Measurements from ENCODE around the gene SCAMP1.
A peak's percentile ranks its signal among the peaks of the same experiment; 100 is the strongest.
"Not testable (repeated sequence)": the region's sequence is repeated elsewhere in the genome, so short reads cannot be mapped to it uniquely, and the experiment has no call there.

Gene SCAMP1

DNA sequence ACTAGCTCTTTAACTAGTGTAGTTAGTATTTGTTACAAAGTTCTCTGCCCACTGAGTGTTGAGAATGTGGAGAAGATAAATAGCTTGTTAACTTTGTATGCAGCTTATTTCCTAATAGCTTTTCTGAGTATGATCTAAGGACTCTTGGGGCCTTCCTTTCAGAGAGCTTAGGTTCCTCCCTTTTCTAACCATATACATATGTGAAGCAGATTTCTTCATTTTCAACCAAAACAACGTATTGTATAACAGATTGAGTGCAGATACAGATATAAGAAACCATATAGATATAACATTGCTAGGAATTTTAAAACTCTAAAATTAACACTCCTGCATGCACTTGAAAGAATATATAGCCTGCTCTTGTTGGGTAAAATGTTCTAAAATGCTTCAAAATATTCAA lies 70.4 kb downstream of the SCAMP1 start:
- no peak for DNase-seq

DNA sequence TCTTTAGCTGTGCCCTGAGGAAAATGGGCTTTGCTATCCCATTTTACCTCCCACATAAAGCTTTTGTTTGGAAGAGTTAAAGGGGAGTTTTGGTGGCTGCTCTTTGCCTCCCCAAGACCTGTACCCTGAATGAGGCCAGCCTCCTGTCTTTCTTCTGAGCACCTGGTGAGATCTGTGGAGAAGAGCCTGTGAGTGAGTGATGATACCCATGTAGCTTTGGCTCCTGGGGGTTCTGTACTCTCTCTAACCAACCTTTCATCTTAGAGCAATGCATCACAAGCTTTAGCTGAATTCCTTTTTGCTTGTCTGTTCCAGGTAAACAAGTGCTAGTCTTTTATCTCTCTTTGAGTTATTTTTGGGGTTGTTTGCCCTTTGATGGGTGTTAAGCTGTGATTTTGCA lies 73.6 kb downstream of the SCAMP1 start:
- no peak for DNase-seq

DNA sequence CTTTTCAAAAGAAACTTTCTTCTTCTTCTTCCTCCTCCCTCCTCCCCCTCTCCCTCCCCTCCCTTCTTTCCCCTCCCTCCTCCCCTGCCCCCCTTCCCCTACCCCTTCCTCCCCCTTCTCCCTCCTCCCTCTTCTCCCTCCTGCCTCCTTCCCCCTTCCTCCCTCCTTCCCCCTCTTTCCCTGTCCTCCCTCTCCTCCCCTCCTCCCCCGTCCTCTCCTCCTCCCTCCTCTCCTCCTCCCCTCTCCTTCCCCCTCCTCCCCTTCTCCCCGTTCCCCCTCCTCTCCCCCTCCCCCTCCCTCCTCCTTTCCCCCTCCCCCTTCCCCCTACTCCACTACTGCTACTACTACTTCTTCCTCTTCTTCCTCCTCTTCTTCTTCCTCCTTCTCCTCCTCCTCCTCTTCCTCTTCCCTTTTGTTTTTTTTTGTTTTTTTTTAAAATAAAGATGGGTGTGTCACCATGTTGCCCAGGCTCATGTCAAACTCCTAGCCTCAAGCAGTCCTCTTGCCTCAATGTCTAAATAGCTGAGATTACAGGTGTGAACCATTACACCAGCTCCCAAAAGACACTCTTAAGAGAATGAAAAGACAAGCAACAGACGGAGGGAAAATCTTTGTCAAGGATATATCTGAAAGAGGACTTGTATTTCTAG lies 87.5 kb downstream of the SCAMP1 start:
- DNase-seq: no peak

DNA sequence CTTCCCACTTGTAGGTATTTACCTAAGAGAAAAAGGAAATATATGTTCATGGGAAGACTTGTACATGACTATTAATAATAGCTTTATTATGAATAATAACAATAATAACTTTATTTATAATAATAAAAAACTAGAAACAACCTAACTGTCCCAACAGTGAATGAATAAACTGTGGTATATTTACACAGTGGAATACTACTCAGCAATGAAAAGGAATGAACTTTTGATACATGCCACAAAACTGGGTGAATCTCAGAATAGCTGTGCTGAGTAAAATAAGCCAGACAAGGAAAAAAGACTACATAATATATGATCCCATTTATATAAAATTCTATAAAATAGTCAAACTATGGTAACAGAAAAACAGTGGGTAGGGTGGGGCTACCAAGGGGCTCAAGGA lies 88.7 kb downstream of the SCAMP1 start:
- no peak for DNase-seq

DNA sequence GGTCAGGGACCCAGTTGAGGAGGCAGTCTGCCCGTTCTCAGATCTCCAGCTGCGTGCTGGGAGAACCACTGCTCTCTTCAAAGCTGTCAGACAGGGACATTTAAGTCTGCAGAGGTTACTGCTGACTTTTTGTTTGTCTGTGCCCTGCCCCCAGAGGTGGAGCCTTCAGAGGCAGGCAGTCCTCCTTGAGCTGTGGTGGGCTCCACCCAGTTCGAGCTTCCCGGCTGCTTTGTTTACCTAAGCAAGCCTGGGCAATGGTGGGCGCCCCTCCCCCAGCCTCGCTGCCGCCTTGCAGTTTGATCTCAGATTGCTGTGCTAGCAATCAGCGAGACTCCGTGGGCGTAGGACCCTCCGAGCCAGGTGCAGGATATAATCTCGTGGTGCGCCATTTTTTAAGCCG lies 97.1 kb downstream of the SCAMP1 start:
- DNase-seq: not testable (repeated sequence)

DNA sequence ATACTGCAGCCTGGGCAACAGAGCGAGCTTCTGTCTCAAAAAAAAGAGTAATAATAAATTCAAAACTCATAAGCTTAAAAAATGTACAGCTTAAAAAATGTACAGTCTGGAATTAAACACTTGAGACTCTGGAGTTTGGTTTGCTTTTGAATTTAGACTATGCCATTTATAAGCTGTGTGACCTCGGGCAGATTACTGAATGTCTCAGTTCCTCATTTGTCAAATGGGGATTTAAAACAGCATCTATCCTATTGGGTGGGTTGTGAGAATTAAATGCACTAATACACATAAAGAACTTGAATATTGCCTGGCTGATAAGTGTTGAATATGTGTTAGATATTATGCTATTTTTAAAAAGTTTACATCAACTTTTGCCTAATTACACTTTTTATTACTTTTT lies 98.4 kb downstream of the SCAMP1 start:
- no peak for DNase-seq

DNA sequence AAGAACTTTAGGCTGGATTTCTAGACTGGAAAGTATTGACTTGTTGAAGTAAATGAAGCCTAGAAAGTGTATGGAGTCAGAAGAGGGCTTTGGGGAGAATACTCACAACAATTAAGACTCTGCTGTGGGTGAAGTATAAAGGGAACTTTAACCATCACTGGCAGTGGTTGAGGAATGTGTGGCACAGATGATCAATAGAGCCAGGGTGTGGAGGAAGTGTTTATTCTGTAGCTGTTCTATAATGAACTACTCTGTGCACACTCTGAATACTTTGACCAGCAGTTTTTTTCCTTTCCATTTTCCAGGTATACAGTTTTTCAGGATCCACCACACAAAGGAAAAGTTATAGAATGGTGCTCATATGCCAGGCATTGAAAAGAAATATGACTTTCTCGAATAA lies 106.7 kb downstream of the SCAMP1 start:
- DNase-seq: no peak

DNA sequence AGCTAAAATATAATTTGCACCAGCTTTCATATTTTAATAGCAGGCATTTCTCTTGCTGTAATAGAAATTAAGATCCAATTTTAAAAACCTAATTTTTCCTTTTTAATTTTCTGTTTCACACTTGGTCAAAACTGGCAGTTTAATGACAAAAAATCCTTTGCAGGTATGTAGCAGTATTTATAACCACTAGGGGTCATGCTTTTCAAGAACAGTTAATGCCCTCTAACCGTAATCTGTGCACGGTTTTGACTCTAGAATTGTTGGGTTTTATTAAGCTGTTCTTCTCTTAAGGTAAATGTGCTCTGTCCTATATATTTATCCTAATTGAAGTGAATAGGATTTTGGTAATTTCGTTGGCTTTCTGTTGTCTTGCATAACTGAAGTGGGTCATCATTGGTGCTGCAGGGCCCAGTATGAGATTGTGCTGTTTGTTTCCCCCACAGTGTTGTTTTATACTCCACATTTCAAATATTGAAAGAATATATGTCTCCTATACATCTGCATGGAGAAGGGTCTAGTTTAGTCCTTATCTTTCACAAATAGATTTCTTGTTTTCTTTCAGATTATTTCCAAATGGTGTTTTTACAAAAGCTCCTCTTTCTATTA lies 107.4 kb downstream of the SCAMP1 start:
- peak; percentile 15 for DNase-seq

DNA sequence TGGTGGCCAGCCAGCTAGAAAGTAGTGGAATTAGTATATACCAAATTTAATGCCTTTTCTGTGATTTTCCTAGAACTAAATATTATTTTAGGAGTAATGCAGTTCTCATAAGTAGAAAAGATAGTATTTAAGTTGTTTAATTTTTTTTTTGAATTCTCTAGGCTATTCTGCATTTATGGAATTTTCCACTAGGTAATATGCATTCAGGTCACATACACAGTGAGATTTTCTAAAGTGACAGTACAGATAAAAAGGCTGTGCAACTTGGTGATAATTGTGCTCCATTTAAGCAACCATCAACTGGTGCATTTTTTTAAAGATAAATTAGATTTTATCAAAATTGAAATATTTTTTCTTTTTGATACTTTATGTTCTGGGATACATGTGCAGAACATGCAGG lies 111.5 kb downstream of the SCAMP1 start:
- DNase-seq: no peak

DNA sequence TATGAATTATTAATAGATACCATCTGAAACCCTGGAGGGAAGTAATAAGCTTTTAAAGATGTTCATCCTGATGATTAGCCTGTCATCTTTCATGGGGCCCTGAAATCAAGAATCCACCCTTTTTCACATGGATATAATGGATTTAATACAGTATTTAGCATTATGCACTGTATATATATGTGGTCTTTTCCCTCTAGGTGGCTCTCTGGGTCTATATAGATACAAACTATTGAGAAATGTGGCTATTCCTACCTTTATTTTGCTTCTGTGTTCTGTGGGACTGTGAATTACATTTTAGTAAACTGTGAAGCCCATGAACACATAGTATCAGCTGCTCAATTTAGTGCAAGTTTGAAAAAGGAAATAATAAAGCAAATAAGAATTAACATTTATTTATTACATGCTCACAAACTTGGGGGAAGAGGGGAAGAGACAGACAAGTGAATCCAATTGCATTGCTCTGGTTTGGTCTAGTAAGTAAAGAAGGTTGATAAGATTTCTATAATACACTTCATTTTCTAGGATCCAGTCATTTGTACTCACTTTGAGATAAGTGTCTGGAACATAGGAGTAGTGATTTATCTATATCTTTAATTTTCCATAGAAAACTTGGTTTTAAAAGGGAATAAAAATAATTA lies 112.2 kb downstream of the SCAMP1 start:
- no peak for DNase-seq

DNA sequence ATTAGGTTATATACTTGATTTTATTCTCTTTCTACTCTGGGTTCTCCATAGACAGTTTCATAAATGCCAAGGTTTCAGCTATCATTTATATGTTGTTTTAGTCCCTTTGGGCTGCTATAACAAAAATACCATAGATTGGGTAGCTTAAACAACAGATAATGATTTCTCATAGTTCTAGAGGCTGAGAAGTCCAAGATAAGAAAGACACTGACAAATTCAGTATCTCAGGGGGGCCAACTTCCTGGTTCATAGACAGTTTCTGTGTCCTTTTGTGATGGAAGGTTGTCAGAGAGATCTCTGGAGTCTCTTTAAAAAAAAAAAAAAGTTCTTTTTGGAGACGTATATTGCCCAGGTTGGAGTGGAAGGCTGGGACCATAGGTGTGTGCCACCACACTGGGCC lies 113.3 kb downstream of the SCAMP1 start:
- DNase-seq: no peak

DNA sequence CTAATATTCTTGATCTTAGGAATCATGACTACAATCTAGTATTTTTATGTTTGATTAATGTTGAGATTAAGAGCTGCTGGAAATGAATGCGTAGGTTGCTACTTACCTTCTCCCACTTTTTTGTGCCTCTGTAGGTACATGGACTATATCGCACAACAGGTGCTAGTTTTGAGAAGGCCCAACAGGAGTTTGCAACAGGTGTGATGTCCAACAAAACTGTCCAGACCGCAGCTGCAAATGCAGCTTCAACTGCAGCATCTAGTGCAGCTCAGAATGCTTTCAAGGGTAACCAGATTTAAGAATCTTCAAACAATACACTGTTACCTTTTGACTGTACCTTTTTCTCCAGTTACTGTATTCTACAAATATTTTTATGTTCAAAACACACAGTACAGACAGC lies 115.0 kb downstream of the SCAMP1 start:
- DNase-seq: no peak

DNA sequence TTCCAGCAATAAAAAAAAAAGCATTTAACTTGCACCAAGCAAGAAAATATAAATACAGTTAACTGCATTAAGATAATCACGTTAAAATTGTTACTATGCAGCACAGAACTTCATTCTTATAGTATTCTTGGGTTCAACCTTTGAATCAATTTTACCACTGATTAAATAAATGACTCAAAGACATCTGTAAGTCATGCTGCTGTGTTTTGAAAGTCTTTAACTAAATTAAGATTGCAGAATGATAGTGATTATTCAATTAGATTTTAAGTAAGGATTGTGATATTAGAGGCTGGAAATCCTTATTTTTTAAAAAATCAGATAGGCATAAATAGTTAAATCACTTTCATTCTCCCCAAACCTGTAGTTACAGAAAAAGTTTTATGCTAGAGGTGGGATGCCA lies 116.4 kb downstream of the SCAMP1 start:
- DNase-seq: no peak

DNA sequence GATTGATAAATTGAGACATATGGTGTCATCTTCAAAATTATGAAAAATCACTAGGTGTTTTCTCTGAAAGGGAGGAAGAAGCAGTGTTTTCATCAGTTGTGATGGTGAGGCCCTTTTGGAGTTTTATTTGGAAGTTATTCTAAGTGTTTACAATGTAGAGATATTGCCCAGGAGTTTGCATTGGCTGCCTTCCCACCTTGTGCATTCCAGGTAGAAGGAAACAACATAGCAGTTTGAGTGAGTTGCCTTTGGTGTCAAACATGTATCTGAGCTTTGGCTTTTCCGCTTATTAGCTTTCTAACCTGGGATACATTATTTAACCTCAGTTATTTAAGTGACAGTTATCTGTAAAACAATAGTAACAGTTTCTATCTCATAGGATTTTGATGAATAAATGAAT lies 122.5 kb downstream of the SCAMP1 start:
- DNase-seq: no peak

DNA sequence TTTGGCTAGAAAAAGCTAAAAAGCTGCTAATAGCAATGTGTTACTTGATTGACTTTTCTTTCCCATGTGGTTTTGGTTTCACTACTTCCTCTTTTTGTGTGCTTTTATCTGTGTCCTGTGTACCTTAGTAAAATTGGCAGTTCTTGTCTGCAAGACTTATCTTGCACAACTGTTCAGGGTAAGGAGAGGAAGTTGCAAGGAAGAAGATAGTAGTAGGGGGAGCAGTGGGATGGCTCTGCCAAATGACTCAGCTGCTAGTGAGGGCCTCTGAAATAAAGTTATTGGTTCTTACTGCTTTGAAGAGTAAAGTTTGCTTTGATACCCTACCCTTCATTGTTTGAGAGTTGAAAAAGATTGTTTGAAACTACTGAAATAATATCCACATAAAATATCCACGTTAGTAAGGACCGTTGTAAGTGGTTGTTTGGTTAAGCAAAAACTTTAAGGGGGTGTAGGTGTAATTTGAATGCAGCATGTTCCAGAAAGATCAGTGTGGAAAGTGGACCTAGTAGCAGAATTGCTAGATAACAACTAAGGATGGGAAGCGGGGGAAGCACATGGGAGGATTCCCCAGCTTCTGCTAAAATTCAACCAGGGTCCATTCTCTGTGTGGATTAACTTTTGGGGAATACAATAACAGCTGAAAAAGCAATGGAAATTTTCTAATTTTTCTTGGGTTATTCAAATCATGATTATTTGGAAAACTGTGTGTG lies 123.5 kb downstream of the SCAMP1 start:
- peak; percentile 7 for DNase-seq

DNA sequence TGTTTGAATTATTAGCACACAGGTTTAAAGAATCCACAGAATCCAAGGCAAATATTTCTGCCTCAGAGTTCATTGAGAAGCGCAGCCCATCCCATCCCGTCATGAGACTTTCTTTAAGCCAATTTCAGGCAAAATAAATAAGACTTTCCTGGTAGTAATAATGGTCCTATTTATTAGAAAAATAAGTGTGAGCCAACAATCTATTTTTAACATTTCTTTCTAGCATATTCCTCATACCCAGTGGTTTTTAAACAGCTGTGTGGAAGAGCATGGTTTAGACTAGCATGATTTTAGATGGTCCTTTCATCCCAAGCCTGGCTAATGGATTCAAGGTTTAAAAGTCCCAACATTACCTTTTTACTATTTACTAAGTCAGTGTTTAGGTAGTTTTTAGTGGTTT lies 125.8 kb downstream of the SCAMP1 start:
- DNase-seq: no peak

DNA sequence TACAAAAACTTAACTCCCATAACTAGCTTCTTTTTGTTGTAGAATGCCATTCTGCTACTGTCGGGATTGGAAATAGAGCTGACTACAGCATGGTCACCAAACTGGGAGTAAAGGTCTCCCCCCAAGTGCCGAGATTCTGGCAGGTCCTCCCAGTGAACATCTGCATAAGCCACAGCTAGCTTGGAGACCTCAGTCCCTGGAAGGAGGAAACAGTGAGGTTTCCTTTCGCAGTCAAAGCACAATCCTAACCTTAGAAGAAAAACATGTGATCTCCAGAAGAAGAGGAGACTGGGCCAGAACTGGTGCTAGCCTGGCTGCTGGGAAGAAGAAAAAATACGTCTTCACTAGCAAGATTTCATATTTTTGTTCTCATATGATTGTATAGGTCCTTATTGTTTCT lies 127.4 kb downstream of the SCAMP1 start:
- DNase-seq: no peak

DNA sequence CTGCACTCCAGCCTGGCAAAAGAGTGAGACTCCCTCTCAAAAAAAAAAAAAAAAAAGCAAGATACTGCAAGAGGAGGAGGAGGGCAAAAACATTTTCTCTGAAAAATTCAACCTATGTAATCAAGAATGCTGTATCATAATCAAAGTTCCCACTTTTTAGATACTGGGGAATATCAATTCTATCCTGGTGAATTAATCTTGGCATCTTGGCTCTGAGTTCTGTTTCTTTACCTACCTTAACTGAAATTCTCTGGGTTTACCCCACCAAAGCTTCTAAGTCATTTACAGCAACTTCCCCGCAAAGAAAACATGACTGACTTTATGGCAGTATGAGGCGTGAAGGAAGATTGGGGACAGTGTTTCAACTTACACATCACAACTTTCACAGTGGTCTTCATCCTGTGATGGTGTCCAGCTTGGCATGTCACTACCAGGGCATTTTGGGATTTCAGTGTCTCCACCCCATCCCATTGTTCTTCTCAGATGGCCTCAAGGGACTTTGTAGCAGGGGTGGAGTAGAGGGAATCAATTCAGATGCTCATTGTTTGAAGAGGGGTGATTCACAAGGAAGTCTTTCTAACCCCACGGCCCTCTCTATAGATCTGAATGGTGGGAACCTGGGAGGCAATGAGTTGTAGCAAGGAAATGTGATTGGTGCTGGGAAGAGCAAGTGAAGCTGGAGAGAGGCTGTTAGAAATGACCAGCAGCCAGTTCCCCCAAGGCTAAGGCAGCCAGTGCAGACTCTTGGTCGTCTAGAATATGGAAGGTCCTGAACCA lies 130.5 kb downstream of the SCAMP1 start:
- DNase-seq: no peak

DNA sequence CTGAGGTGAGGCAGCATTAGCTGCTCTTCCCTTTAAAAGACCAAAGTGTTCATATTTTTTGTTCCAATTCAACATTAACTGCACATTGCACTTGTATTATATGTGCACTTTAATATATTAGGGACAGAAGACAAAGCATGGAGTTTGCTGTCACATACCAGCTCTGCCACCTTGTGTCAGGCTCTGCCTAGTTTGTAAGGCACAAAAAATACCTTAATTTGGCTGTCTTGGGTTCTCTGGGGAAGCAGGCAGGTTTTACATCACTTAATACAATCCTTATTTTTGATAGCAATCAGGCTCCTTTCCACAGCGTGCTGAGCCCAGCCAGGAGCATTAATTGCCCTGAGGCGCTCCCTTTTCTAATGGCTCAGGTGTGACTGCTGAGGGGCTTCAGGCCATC lies 131.8 kb downstream of the SCAMP1 start:
- no peak for DNase-seq

DNA sequence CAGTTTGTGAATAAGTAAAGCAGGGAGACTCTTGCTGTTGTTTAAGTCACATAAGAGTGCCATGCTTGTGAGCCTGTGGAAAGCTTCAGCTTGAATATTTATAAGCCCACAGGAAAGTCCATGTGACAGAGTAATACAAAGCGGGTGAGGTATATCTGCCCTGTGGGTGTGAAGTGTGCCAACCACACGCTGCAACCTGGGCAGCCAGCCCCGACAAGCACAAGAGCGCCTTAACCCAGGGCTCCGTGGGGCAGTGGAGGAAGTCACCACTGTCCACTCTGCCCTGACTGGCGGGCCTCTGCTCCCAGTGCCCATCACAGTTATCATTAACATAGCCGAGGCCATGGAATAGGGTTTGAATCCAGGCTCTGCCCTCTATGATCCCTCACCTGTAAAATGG lies 132.2 kb downstream of the SCAMP1 start:
- DNase-seq: no peak

DNA sequence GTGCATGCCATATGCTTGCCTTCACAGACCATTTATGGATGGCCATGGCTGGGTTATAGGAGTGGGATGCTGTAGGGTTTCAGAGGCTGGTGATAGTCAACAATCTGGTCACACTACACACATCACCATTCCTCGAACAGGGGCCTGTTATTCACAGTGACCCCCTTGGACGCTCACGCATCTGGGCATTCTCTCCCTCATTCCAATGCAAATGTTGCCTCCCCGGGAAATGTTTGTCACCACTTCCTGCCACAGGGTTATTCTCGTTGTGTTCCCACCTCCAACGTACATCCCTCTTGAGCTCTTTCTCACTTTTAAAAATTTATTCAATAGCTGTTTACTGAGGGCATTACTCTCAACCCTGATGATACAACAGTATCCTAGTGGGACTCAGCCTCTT lies 135.4 kb downstream of the SCAMP1 start:
- DNase-seq: no peak

DNA sequence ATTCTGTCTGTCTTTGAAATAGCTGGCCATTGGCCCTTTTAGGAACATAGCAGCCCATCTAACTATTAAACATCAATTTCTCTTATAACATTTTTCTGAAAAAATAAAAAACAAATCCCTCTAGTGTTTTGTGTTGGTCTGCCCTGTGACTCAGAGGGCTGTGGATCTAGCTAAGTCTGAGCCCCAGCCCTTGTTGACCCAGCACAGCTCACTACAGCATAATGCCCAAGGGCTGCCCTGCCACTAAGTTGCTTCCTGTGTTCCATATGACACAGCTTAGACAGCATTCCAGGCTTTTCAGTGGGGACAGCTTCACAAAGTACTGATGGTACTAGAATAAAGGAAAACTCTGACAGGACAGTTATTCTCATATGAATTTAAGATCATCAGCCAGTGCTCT lies 136.0 kb downstream of the SCAMP1 start:
- no peak for DNase-seq

Data from CD4-positive, alpha-beta T cell treated with Interleukin-10 for 1 hour (primary cell).